GM23338 (cell line): ENCODE measurements around the gene MTREX. TPM values are rescaled to one million over a fixed set of nuclear protein-coding genes. Genes with fewer than 3 reads are reported as not detected.

ENCODE experiments used
- ATAC-seq: fragments of 200-7000 bp; cut with Tn5 transposase; 3 replicates; pipeline ENCODE4 v1.9.1; 2020
- DNase-seq: peaks from one replicate; pipeline ENCODE4 v3.0.0-alpha.2; 2015; ENCODE audit warnings: low spot score
- H2AFZ ChIP-seq: fragments of 200-600 bp; sonication (generic); 2 replicates; pipeline ENCODE4 v1.8.0; 2016; ENCODE audit warnings: antibody characterized with exemption, mild to moderate bottlenecking, moderate library complexity
- H3F3A ChIP-seq: fragments of 200-600 bp; sonication (generic); replicated peaks from 2 replicates; pipeline ENCODE4 v1.8.0; 2017; ENCODE audit warnings: antibody characterized with exemption, mixed run types, low read depth
- H3K27ac ChIP-seq: fragments of 200-600 bp; sonication (generic); 2 replicates; pipeline ENCODE4 v1.6.1; 2016; ENCODE audit warnings: low read depth
- H3K27me3 ChIP-seq: fragments of 200-600 bp; sonication (generic); 2 replicates; pipeline ENCODE4 v1.8.0; 2016; ENCODE audit warnings: mild to moderate bottlenecking, mixed run types, moderate library complexity; ENCODE audit not compliant: insufficient read depth
- H3K36me3 ChIP-seq: fragments of 200-600 bp; sonication (generic); 2 replicates; pipeline ENCODE4 v1.8.0; 2016; ENCODE audit warnings: mild to moderate bottlenecking; ENCODE audit not compliant: insufficient read depth
- H3K4me1 ChIP-seq: fragments of 200-600 bp; sonication (generic); 2 replicates; pipeline ENCODE4 v1.8.0; 2016; ENCODE audit warnings: mild to moderate bottlenecking, moderate library complexity; ENCODE audit not compliant: insufficient read depth
- H3K4me2 ChIP-seq: fragments of 200-600 bp; sonication (generic); 2 replicates; pipeline ENCODE4 v1.7.1; 2017; ENCODE audit warnings: mixed run types
- H3K4me3 ChIP-seq: fragments of 200-600 bp; sonication (generic); 2 replicates; pipeline ENCODE4 v1.6.1; 2016; ENCODE audit warnings: mixed run types
- H3K79me2 ChIP-seq: fragments of 200-600 bp; sonication (generic); replicated peaks from 2 replicates; pipeline ENCODE4 v1.8.0; 2017; ENCODE audit warnings: mild to moderate bottlenecking; ENCODE audit not compliant: insufficient read depth
- H3K9me2 ChIP-seq: fragments of 200-600 bp; sonication (generic); 2 replicates; pipeline ENCODE4 v1.8.0; 2017; ENCODE audit not compliant: insufficient read depth
- H4K20me1 ChIP-seq: fragments of 200-600 bp; sonication (generic); replicated peaks from 2 replicates; pipeline ENCODE4 v1.8.0; 2017; ENCODE audit warnings: mild to moderate bottlenecking; ENCODE audit not compliant: insufficient read depth
- H3K27ac Mint-ChIP-seq: 2 replicates; pipeline ENCODE4 v1.8.0; 2020; ENCODE audit warnings: inconsistent platforms, mild to moderate bottlenecking, moderate library complexity, mixed read lengths
- H3K27me3 Mint-ChIP-seq: 3 replicates; pipeline ENCODE4 v1.8.0; 2022; ENCODE audit warnings: low read depth, mild to moderate bottlenecking, moderate library complexity, mixed read lengths, inconsistent platforms; ENCODE audit not compliant: insufficient read depth, poor library complexity
- H3K36me3 Mint-ChIP-seq: 3 replicates; pipeline ENCODE4 v1.8.0; 2021; ENCODE audit warnings: low read depth, mild to moderate bottlenecking, inconsistent platforms, moderate library complexity, mixed read lengths
- H3K4me1 Mint-ChIP-seq: 3 replicates; pipeline ENCODE4 v1.8.0; 2020; ENCODE audit warnings: mild to moderate bottlenecking, inconsistent platforms, mixed read lengths
- H3K4me3 Mint-ChIP-seq: 3 replicates; pipeline ENCODE4 v1.8.0; 2021; ENCODE audit warnings: moderate library complexity, mild to moderate bottlenecking, inconsistent platforms, mixed read lengths
- H3K9me3 Mint-ChIP-seq: 3 replicates; pipeline ENCODE4 v1.8.0; 2020; ENCODE audit warnings: moderate library complexity, mild to moderate bottlenecking, inconsistent platforms, mixed read lengths
- CREB1 ChIP-seq: fragments of 250-450 bp; sonication (Bioruptor Pico); IDR thresholded peaks from 2 replicates; pipeline ENCODE4 v1.5.0; 2020; ENCODE audit warnings: low read depth, mild to moderate bottlenecking, moderate library complexity
- EZH2phosphoT487 ChIP-seq: fragments of 200-600 bp; sonication (generic); IDR thresholded peaks from one replicate; pipeline ENCODE4 v1.8.1; 2018; ENCODE audit warnings: antibody characterized with exemption; ENCODE audit not compliant: unreplicated experiment
- JUNB ChIP-seq: IDR thresholded peaks from one replicate; pipeline ENCODE4 v1.6.1; 2016; ENCODE audit warnings: antibody characterized with exemption; ENCODE audit not compliant: unreplicated experiment
- NANOG ChIP-seq: IDR thresholded peaks from 2 replicates; pipeline ENCODE4 v1.6.1; 2016; ENCODE audit warnings: antibody characterized with exemption, borderline replicate concordance
- POLR2AphosphoS5 ChIP-seq: IDR thresholded peaks from 2 replicates; pipeline ENCODE4 v1.6.1; 2016; ENCODE audit warnings: antibody characterized with exemption, low read depth
- STAT1 ChIP-seq: IDR thresholded peaks from one replicate; pipeline ENCODE4 v1.6.1; 2016; ENCODE audit warnings: antibody characterized with exemption; ENCODE audit not compliant: unreplicated experiment
- ZNF114 ChIP-seq: fragments of 250-450 bp; sonication (Bioruptor Pico); IDR thresholded peaks from 2 replicates; pipeline ENCODE4 v1.5.0; 2020; ENCODE audit warnings: mild to moderate bottlenecking, moderate library complexity
- ZNF331 ChIP-seq: fragments of 250-450 bp; sonication (Bioruptor Pico); IDR thresholded peaks from 2 replicates; pipeline ENCODE4 v1.5.0; 2020; ENCODE audit warnings: low read depth, mild to moderate bottlenecking, moderate library complexity
- polyA plus RNA-seq: library from polyadenylated mRNA; unstranded; fragments of >200 nt; fragmentation: Nextera tagmentation; extraction: Ambion mirVana; gene quantifications from 2 replicates; pipeline ENCODE4 v1.2.1, GENCODE V29; 2016
- total RNA-seq: library from RNA; depleted of rRNA; stranded (reverse); fragments of >200 nt; shearing (Covaris generic); gene quantifications from 2 replicates; pipeline ENCODE4 v1.2.3, GENCODE V29; 2014
- TF ChIP-seq, protein P1 (sequence below): IDR thresholded peaks from one replicate; pipeline ENCODE4 v1.6.1; 2018; ENCODE audit warnings: antibody characterized with exemption; ENCODE audit not compliant: unreplicated experiment

Gene MTREX
- total and polyA plus RNA-seq, 2 experiments from 2014 or later, result 47.5 to 94.9 TPM

DNA sequence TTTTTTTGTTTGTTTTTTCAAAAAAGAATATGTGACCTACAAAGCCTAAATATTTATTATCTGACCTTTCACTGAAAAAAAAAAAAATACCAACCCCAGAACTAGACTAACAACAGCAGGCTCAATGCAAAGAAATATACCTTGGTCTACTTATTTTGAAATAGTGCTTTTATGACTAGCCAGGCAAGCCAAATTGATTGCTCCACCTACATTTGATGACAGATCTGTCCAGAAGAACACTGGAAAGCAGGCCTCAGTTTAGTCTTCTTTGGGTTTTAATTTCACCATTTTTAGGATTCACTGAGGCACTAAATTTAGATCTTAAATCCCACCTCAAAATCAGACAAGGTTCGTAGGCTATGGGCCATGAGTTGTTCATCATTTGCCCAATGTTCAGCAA is 129.7 kb downstream of the MTREX start (continued):
- TF ChIP-seq, protein P1, sequence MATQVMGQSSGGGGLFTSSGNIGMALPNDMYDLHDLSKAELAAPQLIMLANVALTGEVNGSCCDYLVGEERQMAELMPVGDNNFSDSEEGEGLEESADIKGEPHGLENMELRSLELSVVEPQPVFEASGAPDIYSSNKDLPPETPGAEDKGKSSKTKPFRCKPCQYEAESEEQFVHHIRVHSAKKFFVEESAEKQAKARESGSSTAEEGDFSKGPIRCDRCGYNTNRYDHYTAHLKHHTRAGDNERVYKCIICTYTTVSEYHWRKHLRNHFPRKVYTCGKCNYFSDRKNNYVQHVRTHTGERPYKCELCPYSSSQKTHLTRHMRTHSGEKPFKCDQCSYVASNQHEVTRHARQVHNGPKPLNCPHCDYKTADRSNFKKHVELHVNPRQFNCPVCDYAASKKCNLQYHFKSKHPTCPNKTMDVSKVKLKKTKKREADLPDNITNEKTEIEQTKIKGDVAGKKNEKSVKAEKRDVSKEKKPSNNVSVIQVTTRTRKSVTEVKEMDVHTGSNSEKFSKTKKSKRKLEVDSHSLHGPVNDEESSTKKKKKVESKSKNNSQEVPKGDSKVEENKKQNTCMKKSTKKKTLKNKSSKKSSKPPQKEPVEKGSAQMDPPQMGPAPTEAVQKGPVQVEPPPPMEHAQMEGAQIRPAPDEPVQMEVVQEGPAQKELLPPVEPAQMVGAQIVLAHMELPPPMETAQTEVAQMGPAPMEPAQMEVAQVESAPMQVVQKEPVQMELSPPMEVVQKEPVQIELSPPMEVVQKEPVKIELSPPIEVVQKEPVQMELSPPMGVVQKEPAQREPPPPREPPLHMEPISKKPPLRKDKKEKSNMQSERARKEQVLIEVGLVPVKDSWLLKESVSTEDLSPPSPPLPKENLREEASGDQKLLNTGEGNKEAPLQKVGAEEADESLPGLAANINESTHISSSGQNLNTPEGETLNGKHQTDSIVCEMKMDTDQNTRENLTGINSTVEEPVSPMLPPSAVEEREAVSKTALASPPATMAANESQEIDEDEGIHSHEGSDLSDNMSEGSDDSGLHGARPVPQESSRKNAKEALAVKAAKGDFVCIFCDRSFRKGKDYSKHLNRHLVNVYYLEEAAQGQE, result no peak
- TF ChIP-seq EZH2phosphoT487 (no peak), ZNF331 (CRISPR knock-in tag) (no peak), STAT1 (no peak), JUNB (no peak), ZNF114 (CRISPR knock-in tag) (no peak)

DNA sequence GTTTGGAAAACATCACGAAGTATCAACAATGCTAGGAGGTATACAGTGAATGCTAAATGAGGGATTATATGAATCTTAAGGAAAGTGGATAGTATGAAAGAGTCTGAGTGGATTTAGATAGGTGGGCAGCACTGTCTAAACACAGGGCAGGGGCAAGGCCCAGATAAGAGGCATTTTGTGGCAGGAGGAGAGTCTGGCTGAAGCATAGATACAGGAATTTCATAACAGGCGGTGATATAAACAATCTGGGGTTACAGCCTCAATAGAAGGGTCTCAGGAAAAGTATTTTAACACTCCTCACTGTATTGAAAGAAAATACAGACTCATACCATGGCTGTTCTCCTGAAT is 130.0 kb downstream of the MTREX start:
- no peak for ATAC-seq
- no peak overlapping the region for H3K4me2 ChIP-seq
- H3K36me3 ChIP-seq, result peaks cover 5% of the 10 kb centered on the region; the same call in 1 of the 2 replicates
- peak overlapping the region; percentile 81 for H3K27ac ChIP-seq
- peaks cover 29% of the 10 kb centered on the region for H3K4me1 ChIP-seq
- Mint-ChIP-seq H3K27me3 (peaks cover 7% of the 10 kb centered on the region), H3K36me3 (peaks cover 70% of the 10 kb centered on the region), H3K4me1 (peaks cover 42% of the 10 kb centered on the region), H3K4me3 (no peak overlapping the region; the same call in 2 of the 3 replicates), H3K27ac (peak overlapping the region; percentile 92), H3K9me3 (peaks cover 38% of the 10 kb centered on the region)
- TF ChIP-seq CREB1 (CRISPR knock-in tag) (no peak), STAT1 (no peak), ZNF114 (CRISPR knock-in tag) (no peak), EZH2phosphoT487 (no peak)
- no peak overlapping the region for H3K4me3 ChIP-seq
- H4K20me1 ChIP-seq, result no peaks in the 10 kb centered on the region
- H3K9me2 ChIP-seq, result no peaks in the 10 kb centered on the region
- peaks cover 19% of the 10 kb centered on the region for H3K79me2 ChIP-seq
- H2AFZ ChIP-seq, result no peak overlapping the region
- no peaks in the 10 kb centered on the region for H3K27me3 ChIP-seq
- H3F3A ChIP-seq, result no peaks in the 10 kb centered on the region; the same call in 1 of the 2 replicates
- DNase-seq, result no peak

DNA sequence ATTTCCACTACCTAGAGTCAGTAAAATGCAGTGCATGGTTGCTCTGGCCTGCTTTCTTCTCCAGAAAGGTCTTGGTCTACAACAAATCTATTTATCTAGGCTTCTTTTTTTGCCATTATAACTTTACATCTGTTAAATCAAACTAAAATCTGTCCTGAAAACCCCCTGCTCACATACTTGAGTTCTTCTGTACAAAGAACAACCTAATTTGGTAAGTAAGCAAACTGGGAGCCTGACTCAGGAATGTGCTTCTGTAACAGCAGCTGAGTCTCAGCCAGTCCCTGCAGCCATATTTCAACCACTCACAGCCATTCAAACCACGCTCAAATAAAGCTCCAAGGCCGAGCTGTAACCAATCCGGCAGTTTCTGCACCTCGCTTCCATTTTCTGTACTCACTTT is 131.2 kb downstream of the MTREX start:
- peaks cover 5% of the 10 kb centered on the region for H3K27me3 Mint-ChIP-seq
- H3K9me3 Mint-ChIP-seq, result peaks cover 28% of the 10 kb centered on the region
- H3K36me3 Mint-ChIP-seq, result peaks cover 58% of the 10 kb centered on the region
- TF ChIP-seq POLR2AphosphoS5 (no peak), NANOG (no peak), JUNB (no peak)
- TF ChIP-seq, protein P1, result no peak
- H3K27ac ChIP-seq, result peak overlapping the region; percentile 81
- H3K4me2 ChIP-seq, result no peak overlapping the region
- DNase-seq (peak; percentile 53), ATAC-seq (peak; percentile 49)
- no peaks in the 10 kb centered on the region; the same call in 1 of the 2 replicates for H3F3A ChIP-seq
- H3K9me2 ChIP-seq, result no peaks in the 10 kb centered on the region
- H4K20me1 ChIP-seq, result no peaks in the 10 kb centered on the region
- H3K36me3 ChIP-seq, result peaks cover 5% of the 10 kb centered on the region; the same call in 1 of the 2 replicates
- H2AFZ ChIP-seq, result no peak overlapping the region
- peaks cover 23% of the 10 kb centered on the region for H3K79me2 ChIP-seq
- H3K27ac Mint-ChIP-seq, result peak overlapping the region; percentile 92
- H3K27me3 ChIP-seq, result no peaks in the 10 kb centered on the region
- peaks cover 29% of the 10 kb centered on the region for H3K4me1 ChIP-seq
- no peak overlapping the region for H3K4me3 ChIP-seq
- peaks cover 42% of the 10 kb centered on the region for H3K4me1 Mint-ChIP-seq
- H3K4me3 Mint-ChIP-seq, result no peak overlapping the region
